Lung microvascular endothelial cell (primary cell): ENCODE results near the gene AMPD1. TPM values are rescaled to one million over a fixed set of nuclear protein-coding genes. Genes with fewer than 3 reads are reported as not detected.

ENCODE experiments used
- DNase-seq, 2 donors: peaks; one replicate each; pipeline versions ENCODE4 v3.0.0 to v3.0.0-alpha.2; 2010; ENCODE audit warnings: low read depth in 2 of 2
- total RNA-seq: library from RNA; depleted of rRNA; stranded (reverse); fragments of >200 nt; gene quantifications from 2 replicates; pipeline ENCODE4 v1.2.1, GENCODE V29; 2014

The AMPD1 gene
- total RNA-seq, 1 donor from 2014 or later, result not detected

DNA sequence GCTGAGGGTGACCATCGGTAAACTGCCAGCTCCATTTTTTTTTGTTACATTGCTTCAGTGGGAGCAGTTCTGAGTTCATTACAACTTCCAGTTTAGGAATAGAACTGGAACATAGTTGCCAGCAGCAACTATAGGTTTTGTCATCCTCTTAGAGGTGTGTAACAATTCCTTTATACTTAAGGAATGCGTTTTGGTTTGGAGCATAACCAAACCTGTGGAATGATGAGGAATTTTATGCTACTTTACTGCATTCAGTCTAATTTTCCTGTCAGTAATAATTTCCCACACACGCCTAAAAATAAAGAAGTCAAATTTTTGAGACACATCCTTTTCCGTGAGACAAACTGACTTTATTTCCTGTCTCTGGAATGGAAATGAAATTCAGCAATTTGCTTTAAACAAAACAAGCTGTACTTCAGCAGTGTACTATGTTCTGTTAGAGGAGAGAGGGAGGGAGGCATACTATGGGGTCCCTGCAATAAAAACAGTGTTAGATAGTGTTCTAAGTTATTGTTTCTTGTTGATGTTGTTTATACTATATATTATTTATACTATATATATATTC lies 4.8 kb upstream of the AMPD1 start:
- DNase-seq, result peak; percentile 17 to 71

GRCh38 chr1:114696810-114697209 lies 1.5 kb upstream of the AMPD1 start:
- DNase-seq, result no peak

DNA sequence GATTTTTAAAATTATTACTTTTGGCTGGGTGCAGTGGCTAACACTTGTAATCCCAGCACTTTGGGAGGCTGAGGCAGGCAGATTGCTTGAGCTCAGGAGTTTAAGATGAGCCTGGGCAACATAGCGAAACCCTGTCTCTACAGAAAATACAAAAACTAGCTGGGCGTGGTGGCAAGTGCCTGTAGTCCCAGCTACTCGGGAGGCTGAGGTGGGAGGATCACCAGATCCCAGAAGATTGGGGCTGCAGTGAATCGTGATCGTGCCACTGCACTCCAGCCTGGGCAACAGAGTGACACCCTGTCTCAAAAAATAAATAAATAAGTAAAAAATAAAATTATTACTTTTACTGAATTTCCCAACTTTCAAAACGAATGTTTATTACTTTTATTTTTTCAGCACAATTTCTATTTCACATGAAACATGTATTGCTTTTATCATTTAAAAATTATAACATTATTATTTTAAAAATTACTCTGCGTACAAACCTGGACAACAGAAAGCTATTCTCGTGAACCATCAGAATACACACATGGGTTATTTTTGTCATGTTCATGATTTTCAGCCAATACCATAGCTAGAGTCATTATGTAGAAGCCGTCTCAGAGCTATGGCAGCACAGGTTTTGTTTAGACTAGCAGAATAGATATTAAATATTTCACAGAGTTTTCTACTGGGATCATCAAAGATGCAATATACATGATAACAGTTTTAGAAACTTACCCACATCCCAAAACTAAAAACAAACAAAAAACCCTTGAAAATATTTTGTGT lies 621 bp downstream of the AMPD1 start:
- no peak for DNase-seq

- DNase-seq, result no peak
These were observed 2.4 kb downstream of the AMPD1 start for GRCh38 chr1:114692947-114693346.

DNA sequence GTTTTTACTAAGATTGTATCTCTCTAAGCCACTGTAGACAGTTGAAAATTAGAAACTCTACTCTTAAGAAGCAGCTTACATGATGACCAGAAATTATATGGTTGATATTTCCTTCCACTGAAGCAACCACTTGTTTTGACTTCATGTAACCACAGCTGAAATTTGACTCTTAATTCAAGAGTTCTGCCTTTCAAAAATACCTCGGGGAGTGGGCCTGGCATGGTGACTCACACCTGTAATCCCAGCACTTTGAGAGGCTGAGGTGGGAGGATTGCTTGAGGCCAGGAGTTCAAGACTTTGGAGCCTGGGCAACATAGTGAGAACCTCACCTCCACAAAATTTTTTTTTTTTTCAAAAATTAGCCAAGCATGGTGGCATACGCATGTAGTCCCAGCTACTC lies 4.3 kb downstream of the AMPD1 start:
- no peak for DNase-seq

GRCh38 chr1:114690148-114690547 lies 5.2 kb downstream of the AMPD1 start:
- no peak for DNase-seq

GRCh38 chr1:114688526-114688925 lies 6.8 kb downstream of the AMPD1 start:
- no peak for DNase-seq

DNA sequence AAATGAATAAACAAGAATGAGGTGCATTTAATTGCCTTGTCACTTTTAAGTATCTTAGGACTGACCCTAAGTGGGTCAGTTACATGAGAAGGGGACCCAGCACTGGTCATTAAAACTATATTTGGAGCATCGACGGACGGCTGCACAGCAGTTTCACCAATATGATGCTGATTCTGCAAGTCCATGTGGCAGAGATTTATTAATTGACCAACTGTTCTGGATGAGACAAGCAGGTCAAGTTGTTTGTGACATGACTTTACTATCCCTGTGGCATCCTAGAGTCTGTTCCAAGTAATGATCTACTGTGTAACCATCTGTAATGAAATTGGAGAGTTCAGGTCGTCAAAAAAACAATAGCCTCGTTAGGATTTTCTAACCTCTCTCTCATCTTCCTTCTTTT lies 9.5 kb downstream of the AMPD1 start:
- DNase-seq, result no peak

DNA sequence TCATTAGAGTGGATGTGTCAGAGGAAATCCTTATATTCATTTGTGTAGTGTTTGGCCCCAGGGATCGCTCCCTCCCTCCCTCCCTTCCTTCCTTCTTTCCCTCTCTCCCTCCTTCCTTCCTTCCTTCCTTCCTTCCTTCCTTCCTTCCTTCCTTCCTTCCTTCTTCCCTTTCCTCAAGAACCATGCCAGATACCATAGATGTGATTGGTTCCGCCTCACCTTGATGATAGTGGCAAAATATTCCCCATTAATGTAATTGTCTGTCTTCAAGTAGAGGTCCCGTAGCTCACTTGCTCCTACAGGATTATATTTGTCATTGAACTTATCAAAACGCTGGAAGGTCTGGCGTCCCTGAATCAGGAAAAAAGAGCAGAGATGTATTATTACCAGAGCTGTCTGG lies 17.7 kb downstream of the AMPD1 start:
- DNase-seq, result no peak

DNA sequence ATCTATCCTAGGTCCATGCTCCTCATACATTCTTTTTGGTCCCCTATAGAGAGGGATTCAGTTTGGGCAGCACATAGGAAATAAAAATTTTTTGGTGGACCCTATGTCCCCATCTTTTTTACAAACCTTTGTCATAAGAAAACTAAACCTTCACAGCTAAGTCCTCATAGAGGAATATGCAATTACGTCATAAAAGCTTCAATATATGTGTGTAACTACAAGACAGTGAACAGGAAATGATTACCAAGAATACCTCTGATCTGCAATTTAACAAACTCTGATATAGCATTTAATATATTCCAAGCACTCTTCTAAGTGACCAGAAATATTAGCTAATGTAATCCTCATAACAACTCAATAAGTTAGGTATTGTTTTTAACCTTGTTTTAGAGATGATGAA lies 19.2 kb downstream of the AMPD1 start:
- no peak for DNase-seq

DNA sequence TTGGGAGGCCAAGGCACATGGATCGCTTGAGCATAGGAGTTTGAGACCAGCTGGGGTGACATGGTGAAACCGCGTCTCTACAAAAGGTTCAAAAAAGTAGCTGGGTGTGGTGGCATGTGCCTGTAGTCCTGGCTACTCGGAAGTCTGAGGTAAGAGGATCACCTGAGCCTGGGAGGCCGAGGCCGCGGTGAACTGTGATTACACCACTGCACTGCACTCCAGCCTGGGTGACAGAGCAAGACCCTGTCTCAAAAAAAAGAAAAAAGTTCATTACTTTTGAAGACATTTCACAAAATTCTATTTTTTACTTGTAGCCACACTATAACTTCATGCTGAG lies 23.4 kb downstream of the AMPD1 start:
- DNase-seq, result no peak

DNA sequence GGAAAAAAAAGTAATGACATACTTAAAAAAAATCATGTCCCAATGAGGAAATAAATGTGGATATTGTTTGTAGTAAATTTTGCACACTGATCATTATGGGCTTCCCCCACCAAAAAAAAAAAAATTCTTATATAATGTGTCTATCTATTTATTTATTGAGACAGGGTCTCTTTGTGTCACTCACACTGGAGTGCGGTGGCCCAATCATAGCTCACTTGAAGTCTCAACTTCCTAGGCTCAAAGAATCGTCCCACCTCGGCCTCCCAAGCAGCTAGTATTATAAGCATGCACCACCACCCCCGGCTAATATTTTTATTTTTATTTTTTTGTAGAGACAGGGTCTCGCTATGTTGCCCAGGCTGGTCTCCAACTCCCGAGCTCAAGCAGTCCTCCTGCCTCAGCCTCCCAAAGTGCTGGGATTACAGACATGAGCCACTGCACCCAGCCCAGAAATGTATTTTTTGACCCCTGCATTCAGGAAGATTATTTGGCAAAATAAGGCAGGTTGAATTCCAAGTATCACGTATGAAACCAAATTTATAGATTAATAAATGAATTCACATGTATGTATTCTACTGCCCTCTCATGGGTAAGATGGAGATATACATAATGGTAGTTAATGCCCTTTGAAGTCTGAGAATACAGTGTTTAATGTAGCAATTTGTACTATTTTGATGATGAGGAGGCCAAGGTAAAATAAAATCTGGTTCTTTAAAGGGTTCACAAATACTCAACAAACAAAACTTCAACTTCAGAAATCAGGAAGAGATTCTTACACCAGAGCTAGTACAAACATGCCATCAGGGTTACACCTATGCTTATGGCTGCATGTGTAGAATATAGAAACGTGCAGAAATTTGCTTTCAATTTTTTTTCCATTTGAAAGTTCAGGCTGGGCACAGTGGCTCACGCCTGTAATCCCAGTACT lies 24.1 kb downstream of the AMPD1 start:
- peak; percentile 10 to 39 for DNase-seq

- peak; percentile 88 to 89 for DNase-seq
These were observed 25.0 kb downstream of the AMPD1 start for GRCh38 chr1:114670083-114671010.

DNA sequence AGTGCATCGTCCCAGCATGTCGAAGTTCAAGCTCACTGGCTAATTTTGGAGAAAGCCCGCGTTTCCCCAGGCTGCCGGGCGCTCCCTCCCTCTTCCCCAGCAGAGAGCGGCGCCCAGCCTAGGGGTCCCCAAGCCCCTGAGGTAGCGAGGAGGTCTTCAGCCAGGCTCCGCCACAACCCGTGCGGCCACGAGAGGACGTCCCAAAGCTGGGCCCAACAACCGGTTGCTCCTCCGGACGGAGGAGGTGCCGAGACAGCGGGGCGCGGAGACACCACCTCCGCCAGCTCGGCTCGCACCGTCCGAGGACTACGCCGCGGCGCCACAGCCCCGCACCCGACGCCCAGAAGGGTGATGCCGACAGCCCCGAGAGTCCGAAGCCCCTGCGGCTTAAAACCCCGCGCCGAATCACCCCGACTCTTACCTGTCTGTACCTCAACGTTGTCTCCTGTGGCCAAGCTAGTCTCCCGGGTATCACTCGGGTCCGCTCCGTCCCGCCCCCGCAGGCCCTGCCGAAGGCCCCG lies 25.7 kb downstream of the AMPD1 start, which contains the start of gene DENND2C:
DENND2C (minus strand) TSS at position 488 of the 521 bp plus-strand sequence. CDS start 44,065 bp downstream, outside the sequence.
- DNase-seq, result no peak

- DNase-seq, result peak in 1 of 2 donors; percentile 7
These were observed 26.4 kb downstream of the AMPD1 start for GRCh38 chr1:114668784-114669561.

- DNase-seq, result no peak
These were observed 27.0 kb downstream of the AMPD1 start for GRCh38 chr1:114668373-114668772.

- no peak for DNase-seq
These were observed 28.4 kb downstream of the AMPD1 start for GRCh38 chr1:114666954-114667353.

- no peak for DNase-seq
These were observed 35.1 kb downstream of the AMPD1 start for GRCh38 chr1:114660238-114660637.

DNA sequence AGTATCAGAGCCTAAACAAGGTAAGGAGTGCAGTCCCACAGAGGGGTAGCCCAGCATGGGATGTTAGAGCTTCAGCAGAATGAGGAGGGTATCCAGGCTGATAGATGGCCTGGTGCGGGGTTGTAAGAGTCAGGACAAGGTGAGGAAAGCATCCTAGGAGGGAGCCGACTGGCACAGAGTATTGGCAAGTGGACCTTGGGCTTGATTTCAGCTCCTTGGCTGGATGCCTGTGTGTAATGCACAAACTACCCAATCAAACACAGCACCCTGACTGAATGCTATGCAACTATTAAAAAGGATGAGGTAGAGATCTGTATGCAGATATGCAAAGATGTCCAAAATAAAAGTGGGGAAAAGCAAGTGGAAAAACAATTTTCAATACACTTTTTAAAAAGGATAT lies 43.5 kb downstream of the AMPD1 start:
- DNase-seq, result no peak

- no peak for DNase-seq
These were observed 46.8 kb downstream of the AMPD1 start for GRCh38 chr1:114648503-114648902.
